ENCODE measurements around the gene WDR7.

- TF ChIP-seq, protein P1, sequence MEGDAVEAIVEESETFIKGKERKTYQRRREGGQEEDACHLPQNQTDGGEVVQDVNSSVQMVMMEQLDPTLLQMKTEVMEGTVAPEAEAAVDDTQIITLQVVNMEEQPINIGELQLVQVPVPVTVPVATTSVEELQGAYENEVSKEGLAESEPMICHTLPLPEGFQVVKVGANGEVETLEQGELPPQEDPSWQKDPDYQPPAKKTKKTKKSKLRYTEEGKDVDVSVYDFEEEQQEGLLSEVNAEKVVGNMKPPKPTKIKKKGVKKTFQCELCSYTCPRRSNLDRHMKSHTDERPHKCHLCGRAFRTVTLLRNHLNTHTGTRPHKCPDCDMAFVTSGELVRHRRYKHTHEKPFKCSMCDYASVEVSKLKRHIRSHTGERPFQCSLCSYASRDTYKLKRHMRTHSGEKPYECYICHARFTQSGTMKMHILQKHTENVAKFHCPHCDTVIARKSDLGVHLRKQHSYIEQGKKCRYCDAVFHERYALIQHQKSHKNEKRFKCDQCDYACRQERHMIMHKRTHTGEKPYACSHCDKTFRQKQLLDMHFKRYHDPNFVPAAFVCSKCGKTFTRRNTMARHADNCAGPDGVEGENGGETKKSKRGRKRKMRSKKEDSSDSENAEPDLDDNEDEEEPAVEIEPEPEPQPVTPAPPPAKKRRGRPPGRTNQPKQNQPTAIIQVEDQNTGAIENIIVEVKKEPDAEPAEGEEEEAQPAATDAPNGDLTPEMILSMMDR (conservative IDR thresholded peaks at IDR 0.05; ENCODE audit: low read depth in 2 of 2), result no peak
- no peak for TF ChIP-seq REST (IDR thresholded peaks at IDR 0.05; ENCODE audit: unreplicated experiment)
- no peak for TF ChIP-seq EZH2 (IDR thresholded peaks at IDR 0.05; ENCODE audit: low read depth, unreplicated experiment)
- no peak for TF ChIP-seq CREB1 (CRISPR knock-in tag; IDR thresholded peaks at IDR 0.05; ENCODE audit: low read depth)
- TF ChIP-seq EZH2phosphoT487 (IDR thresholded peaks at IDR 0.05; ENCODE audit: unreplicated experiment), result no peak
- no peak for TF ChIP-seq POLR2AphosphoS5 (IDR thresholded peaks at IDR 0.05; ENCODE audit: low read depth)
- no peak for TF ChIP-seq ETS1 (IDR thresholded peaks at IDR 0.05)
- no peak for TF ChIP-seq JUNB (IDR thresholded peaks at IDR 0.05; ENCODE audit: unreplicated experiment)
These were observed 44.5 kb upstream of the WDR7 start for GRCh38 chr18:56606618-56607017.
